Lower leg skin (tissue), 3 donors: ENCODE measurements around the gene KCNMA1.

Experiments used
- POLR2A ChIP-seq, 2 donors: fragments of 450-650 bp; IDR thresholded peaks; one replicate each; pipeline ENCODE4 v1.6.1; 2016 to 2017; ENCODE audit warnings: antibody characterized with exemption in 2 of 2, mild to moderate bottlenecking in 1 of 2, moderate library complexity in 1 of 2
- TF ChIP-seq, protein P1 (sequence below), 3 donors: fragments of 450-650 bp; IDR thresholded peaks; one replicate each; pipeline ENCODE4 v1.5.1; 2016; ENCODE audit warnings: antibody characterized with exemption in 3 of 3, mild to moderate bottlenecking in 3 of 3, moderate library complexity in 2 of 3

DNA sequence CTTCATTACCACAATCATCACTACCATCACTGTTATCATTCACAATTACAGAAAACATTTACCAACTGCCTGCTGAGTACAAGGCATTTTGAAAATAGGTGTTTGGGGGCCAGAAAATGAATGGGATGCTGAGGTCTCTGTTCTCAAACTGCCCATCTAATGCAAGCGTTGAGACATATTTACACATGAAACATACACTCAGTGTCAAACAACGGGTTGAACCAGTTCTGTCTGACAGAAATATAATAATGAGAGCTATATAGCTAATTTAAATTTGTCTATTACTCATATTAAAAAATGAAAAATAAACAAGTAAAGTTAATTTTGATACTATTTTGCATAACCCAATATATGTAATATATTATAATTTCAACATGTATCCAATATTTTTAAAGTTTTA is 303.1 kb downstream of the KCNMA1 start:
- TF ChIP-seq, protein P1, sequence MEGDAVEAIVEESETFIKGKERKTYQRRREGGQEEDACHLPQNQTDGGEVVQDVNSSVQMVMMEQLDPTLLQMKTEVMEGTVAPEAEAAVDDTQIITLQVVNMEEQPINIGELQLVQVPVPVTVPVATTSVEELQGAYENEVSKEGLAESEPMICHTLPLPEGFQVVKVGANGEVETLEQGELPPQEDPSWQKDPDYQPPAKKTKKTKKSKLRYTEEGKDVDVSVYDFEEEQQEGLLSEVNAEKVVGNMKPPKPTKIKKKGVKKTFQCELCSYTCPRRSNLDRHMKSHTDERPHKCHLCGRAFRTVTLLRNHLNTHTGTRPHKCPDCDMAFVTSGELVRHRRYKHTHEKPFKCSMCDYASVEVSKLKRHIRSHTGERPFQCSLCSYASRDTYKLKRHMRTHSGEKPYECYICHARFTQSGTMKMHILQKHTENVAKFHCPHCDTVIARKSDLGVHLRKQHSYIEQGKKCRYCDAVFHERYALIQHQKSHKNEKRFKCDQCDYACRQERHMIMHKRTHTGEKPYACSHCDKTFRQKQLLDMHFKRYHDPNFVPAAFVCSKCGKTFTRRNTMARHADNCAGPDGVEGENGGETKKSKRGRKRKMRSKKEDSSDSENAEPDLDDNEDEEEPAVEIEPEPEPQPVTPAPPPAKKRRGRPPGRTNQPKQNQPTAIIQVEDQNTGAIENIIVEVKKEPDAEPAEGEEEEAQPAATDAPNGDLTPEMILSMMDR (IDR thresholded peaks at IDR 0.05) = no peak
- no peak for TF ChIP-seq POLR2A (IDR thresholded peaks at IDR 0.05)
